ENCODE measurements around the gene LILRB1. TPM values are rescaled to one million over a fixed set of nuclear protein-coding genes. Genes with fewer than 3 reads are reported as not detected.
A peak's percentile ranks its signal among the peaks of the same experiment; 100 is the strongest.
"Not testable (repeated sequence)": the region's sequence is repeated elsewhere in the genome, so short reads cannot be mapped to it uniquely, and the experiment has no call there.

LILRB1 gene
- 1 to 10 TPM; 2.9 to 3.0 TPM for total RNA-seq
- polyA plus RNA-seq, result 1 to 10 TPM in 1 of 3 donors, under 1 TPM in 1, not detected in 1; 0.15 to 8.8 TPM
- total RNA-seq, result 0 reads per million in 6 experiments

GRCh38 chr19:54630262-54630661 lies at the start of gene LILRB1:
LILRB1 (plus strand) TSS chr19:54630484; CDS start chr19:54631074, 590 bp downstream.
- peaks cover 0 to 19% (median 4%) of the 10 kb centered on the region in 9 donors for H3K9me3 Mint-ChIP-seq
- H3K36me3 Mint-ChIP-seq, POLR2A ChIA-PET, ATAC-seq, DNase-seq: not testable (repeated sequence)
- H3K27ac Mint-ChIP-seq, result peak within 1 kb of the TSS in 1 of 10 donors; percentile 49
- peaks cover 0 to 41% (median 4%) of the 10 kb centered on the region in 4 donors for H3K4me1 Mint-ChIP-seq
- H3K4me3 Mint-ChIP-seq, result peak within 1 kb of the TSS in 2 of 10 donors; percentile 50 to 82
- H3K27me3 Mint-ChIP-seq, result peaks cover 19 to 71% (median 55%) of the 10 kb centered on the region in 5 donors

GRCh38 chr19:54586397-54586796 lies 43.9 kb upstream of the LILRB1 start:
- no peaks in the 10 kb centered on the region for H3K4me1 Mint-ChIP-seq
- peaks cover 9 to 57% (median 23%) of the 10 kb centered on the region in 9 donors for H3K9me3 Mint-ChIP-seq
- H3K27me3 Mint-ChIP-seq, result peaks cover 26 to 60% (median 31%) of the 10 kb centered on the region in 5 donors
- H3K36me3 Mint-ChIP-seq, result peaks cover 0 to 11% (median 0%) of the 10 kb centered on the region in 3 donors
- POLR2A ChIA-PET, result no interaction called here
- ATAC-seq, result no peak
- no peak overlapping the region for H3K4me3 Mint-ChIP-seq
- no peak overlapping the region for H3K27ac Mint-ChIP-seq
- no peak for DNase-seq

- Mint-ChIP-seq H3K4me1 (no peaks in the 10 kb centered on the region), H3K9me3 (peaks cover 9 to 57% (median 20%) of the 10 kb centered on the region in 9 donors), H3K27ac (no peak overlapping the region), H3K27me3 (peaks cover 25 to 60% (median 32%) of the 10 kb centered on the region in 5 donors), H3K4me3 (no peak overlapping the region), H3K36me3 (peaks cover 0 to 14% (median 0%) of the 10 kb centered on the region in 3 donors)
- ATAC-seq, result no peak
- no peak for DNase-seq
- POLR2A ChIA-PET, result no interaction called here
Measured at GRCh38 chr19:54587026-54587425, 43.3 kb upstream of the LILRB1 start.

- H3K36me3 Mint-ChIP-seq, result peaks cover 0 to 18% (median 0%) of the 10 kb centered on the region in 3 donors
- H3K9me3 Mint-ChIP-seq, result peaks cover 7 to 34% (median 17%) of the 10 kb centered on the region in 9 donors
- POLR2A ChIA-PET, DNase-seq, ATAC-seq, H3K27ac Mint-ChIP-seq: not testable (repeated sequence)
- H3K27me3 Mint-ChIP-seq, result peaks cover 11 to 56% (median 42%) of the 10 kb centered on the region in 5 donors
- peak within 1 kb of the TSS in 1 of 10 donors; percentile 77 for H3K4me3 Mint-ChIP-seq
- peaks cover 0 to 16% (median 0%) of the 10 kb centered on the region in 4 donors for H3K4me1 Mint-ChIP-seq
Measured at GRCh38 chr19:54593445-54593844, 36.8 kb upstream of the LILRB1 start, which contains the start of gene LILRA1. LILRA1 (plus strand) TSS chr19:54593632; CDS start chr19:54594245, 613 bp downstream.

- peak overlapping the region in 1 of 10 donors; percentile 77 for H3K4me3 Mint-ChIP-seq
- peaks cover 9 to 56% (median 40%) of the 10 kb centered on the region in 5 donors for H3K27me3 Mint-ChIP-seq
- DNase-seq, result peak in 1 of 10 donors; percentile 15
- peaks cover 0 to 16% (median 0%) of the 10 kb centered on the region in 4 donors for H3K4me1 Mint-ChIP-seq
- H3K27ac Mint-ChIP-seq, POLR2A ChIA-PET, ATAC-seq: not testable (repeated sequence)
- H3K9me3 Mint-ChIP-seq, result peaks cover 7 to 31% (median 17%) of the 10 kb centered on the region in 9 donors
- H3K36me3 Mint-ChIP-seq, result peaks cover 0 to 16% (median 0%) of the 10 kb centered on the region in 3 donors
Measured at GRCh38 chr19:54593931-54594626, 36.2 kb upstream of the LILRB1 start.

GRCh38 chr19:54594737-54595136 lies 35.5 kb upstream of the LILRB1 start:
- Mint-ChIP-seq H3K27me3 (peaks cover 9 to 56% (median 40%) of the 10 kb centered on the region in 5 donors), H3K27ac (no peak overlapping the region), H3K9me3 (peaks cover 4 to 24% (median 14%) of the 10 kb centered on the region in 9 donors), H3K4me3 (no peak overlapping the region), H3K4me1 (peaks cover 0 to 16% (median 0%) of the 10 kb centered on the region in 4 donors), H3K36me3 (peaks cover 0 to 11% (median 0%) of the 10 kb centered on the region in 3 donors)
- POLR2A ChIA-PET, result no interaction called here
- DNase-seq, result no peak
- no peak for ATAC-seq

GRCh38 chr19:54595680-54596436 lies 34.4 kb upstream of the LILRB1 start:
- DNase-seq, POLR2A ChIA-PET, ATAC-seq, H3K4me3 Mint-ChIP-seq: not testable (repeated sequence)
- peaks cover 0 to 11% (median 0%) of the 10 kb centered on the region in 3 donors for H3K36me3 Mint-ChIP-seq
- H3K9me3 Mint-ChIP-seq, result peaks cover 0 to 15% (median 8%) of the 10 kb centered on the region in 9 donors
- peaks cover 11 to 59% (median 40%) of the 10 kb centered on the region in 5 donors for H3K27me3 Mint-ChIP-seq
- H3K27ac Mint-ChIP-seq, result peak overlapping the region in 1 of 10 donors; percentile 34
- peaks cover 0 to 16% (median 0%) of the 10 kb centered on the region in 4 donors for H3K4me1 Mint-ChIP-seq

GRCh38 chr19:54600212-54600611 lies 30.1 kb upstream of the LILRB1 start:
- H3K36me3 Mint-ChIP-seq, result peaks cover 0 to 1% (median 0%) of the 10 kb centered on the region in 3 donors
- POLR2A ChIA-PET, result no interaction called here
- peaks cover 0 to 11% (median 5%) of the 10 kb centered on the region in 9 donors for H3K9me3 Mint-ChIP-seq
- H3K4me1 Mint-ChIP-seq, result no peaks in the 10 kb centered on the region
- H3K27ac Mint-ChIP-seq, result no peak overlapping the region
- H3K27me3 Mint-ChIP-seq, result peaks cover 11 to 40% (median 19%) of the 10 kb centered on the region in 5 donors
- DNase-seq, result no peak
- H3K4me3 Mint-ChIP-seq, result peak overlapping the region in 1 of 10 donors; percentile 30
- no peak for ATAC-seq

GRCh38 chr19:54606230-54606629 lies 24.1 kb upstream of the LILRB1 start:
- no peak overlapping the region for H3K4me3 Mint-ChIP-seq
- POLR2A ChIA-PET, result no interaction called here
- peaks cover 16 to 48% (median 21%) of the 10 kb centered on the region in 5 donors for H3K27me3 Mint-ChIP-seq
- H3K9me3 Mint-ChIP-seq, result peaks cover 0 to 33% (median 9%) of the 10 kb centered on the region in 9 donors
- ATAC-seq, result no peak
- peaks cover 0 to 6% (median 0%) of the 10 kb centered on the region in 3 donors for H3K36me3 Mint-ChIP-seq
- H3K27ac Mint-ChIP-seq, result no peak overlapping the region
- DNase-seq, result no peak
- H3K4me1 Mint-ChIP-seq, result peaks cover 0 to 20% (median 0%) of the 10 kb centered on the region in 4 donors

- DNase-seq (no peak), ATAC-seq (no peak)
- Mint-ChIP-seq H3K9me3 (peaks cover 0 to 33% (median 9%) of the 10 kb centered on the region in 9 donors), H3K27me3 (peaks cover 14 to 44% (median 19%) of the 10 kb centered on the region in 5 donors), H3K27ac (peak overlapping the region in 1 of 10 donors; percentile 58), H3K4me1 (peaks cover 0 to 25% (median 0%) of the 10 kb centered on the region in 4 donors), H3K36me3 (peaks cover 0 to 6% (median 0%) of the 10 kb centered on the region in 3 donors), H3K4me3 (peak overlapping the region in 1 of 10 donors; percentile 24)
- POLR2A ChIA-PET, result no interaction called here
Measured at GRCh38 chr19:54606891-54607784, 23.1 kb upstream of the LILRB1 start.

GRCh38 chr19:54607785-54608150 lies 22.5 kb upstream of the LILRB1 start:
- peaks cover 0 to 6% (median 0%) of the 10 kb centered on the region in 3 donors for H3K36me3 Mint-ChIP-seq
- peaks cover 0 to 37% (median 9%) of the 10 kb centered on the region in 9 donors for H3K9me3 Mint-ChIP-seq
- peaks cover 0 to 30% (median 0%) of the 10 kb centered on the region in 4 donors for H3K4me1 Mint-ChIP-seq
- peaks cover 14 to 44% (median 19%) of the 10 kb centered on the region in 5 donors for H3K27me3 Mint-ChIP-seq
- ATAC-seq (no peak), DNase-seq (no peak)
- no peak overlapping the region for H3K27ac Mint-ChIP-seq
- no peak overlapping the region for H3K4me3 Mint-ChIP-seq
- POLR2A ChIA-PET, result no interaction called here
